HCT116 (cell line): ENCODE data around the gene ST7.

Source experiments
- ATF3 ChIP-seq: IDR thresholded peaks from 2 replicates; pipeline ENCODE4 v1.6.1; 2012
- CEBPB ChIP-seq: IDR thresholded peaks from 2 replicates; pipeline ENCODE4 v1.6.1; 2012; ENCODE audit warnings: low read depth
- CTCF ChIP-seq, 3 experiments: fragments of 200-600 bp in 1 of 3; sonication (generic) in 1 of 3; IDR thresholded peaks in 2 of 3; conservative IDR thresholded peaks in 1 of 3; 2 replicates each; pipeline ENCODE4 v1.5.1; 2012 to 2017; ENCODE audit warnings: low read depth in 2 of 3, low read length in 2 of 3, antibody characterized with exemption in 1 of 3, borderline replicate concordance in 1 of 3, control low read depth in 1 of 3, mild to moderate bottlenecking in 1 of 3, mixed read lengths in 1 of 3, mixed run types in 1 of 3, moderate library complexity in 1 of 3; ENCODE audit not compliant: insufficient read depth in 1 of 3
- POLR2A ChIP-seq: IDR thresholded peaks from 2 replicates; pipeline ENCODE4 v1.7.0; 2011; ENCODE audit warnings: borderline replicate concordance; ENCODE audit not compliant: insufficient read depth, insufficient read length; ENCODE audit errors: extremely low read depth
- POLR2AphosphoS5 ChIP-seq: IDR thresholded peaks from 2 replicates; pipeline ENCODE4 v1.6.1; 2011; ENCODE audit warnings: mild to moderate bottlenecking, low read depth, low read length, moderate library complexity
- REST ChIP-seq: IDR thresholded peaks from 2 replicates; pipeline ENCODE4 v1.6.1; 2012; ENCODE audit warnings: low read depth
- YY1 ChIP-seq: IDR thresholded peaks from 2 replicates; pipeline ENCODE4 v1.6.1; 2011; ENCODE audit warnings: low read length, low read depth, moderate library complexity, mild to moderate bottlenecking; ENCODE audit not compliant: insufficient replicate concordance; ENCODE audit errors: extremely low read depth

- TF ChIP-seq ATF3 (no peak), CTCF (IDR thresholded peaks at IDR 0.05 in 2 of 3, conservative IDR thresholded peaks at IDR 0.05 in 1 of 3; ENCODE audit: borderline replicate concordance in 1 of 3, insufficient read depth in 1 of 3, low read depth in 2 of 3, low read length in 2 of 3) (no peak), POLR2A (no peak), POLR2AphosphoS5 (no peak), YY1 (no peak), CEBPB (no peak), REST (no peak)
Observed at GRCh38 chr7:116912269-116912909, 40.9 kb upstream of the ST7 start.
